MM.1S (cell line): ENCODE results near the gene DVL1.

Experiments
- DNase-seq: peaks from one replicate; pipeline ENCODE4 v3.0.0-alpha.2; 2015
- H2AFZ ChIP-seq: fragments of 300-600 bp; sonication (generic); 2 replicates; pipeline ENCODE4 v1.6.0; 2016; ENCODE audit warnings: antibody characterized with exemption, low read length
- H3F3A ChIP-seq: fragments of 300-600 bp; sonication (generic); 2 replicates; pipeline ENCODE4 v1.6.1; 2016; ENCODE audit warnings: mild to moderate bottlenecking, antibody characterized with exemption, low read length, moderate library complexity, mixed read lengths; ENCODE audit not compliant: insufficient read depth
- H3K27ac ChIP-seq: fragments of 300-600 bp; sonication (generic); 2 replicates; pipeline ENCODE4 v1.5.1; 2016; ENCODE audit warnings: mild to moderate bottlenecking, low read length
- H3K27me3 ChIP-seq: fragments of 300-600 bp; sonication (generic); replicated peaks from 2 replicates; pipeline ENCODE4 v1.6.0; 2016; ENCODE audit warnings: low read length; ENCODE audit not compliant: insufficient read depth
- H3K36me3 ChIP-seq: fragments of 300-600 bp; sonication (generic); replicated peaks from 2 replicates; pipeline ENCODE4 v1.6.1; 2016; ENCODE audit warnings: mild to moderate bottlenecking, low read length, mixed read lengths; ENCODE audit not compliant: insufficient read depth
- H3K4me1 ChIP-seq: fragments of 300-600 bp; sonication (generic); 2 replicates; pipeline ENCODE4 v1.6.1; 2016; ENCODE audit warnings: low read length, mixed read lengths
- H3K4me2 ChIP-seq: fragments of 300-600 bp; sonication (generic); 2 replicates; pipeline ENCODE4 v1.6.0; 2016; ENCODE audit warnings: low read depth, low read length
- H3K4me3 ChIP-seq: fragments of 300-600 bp; sonication (generic); 2 replicates; pipeline ENCODE4 v1.5.1; 2016; ENCODE audit warnings: low read length, mixed read lengths
- H3K79me2 ChIP-seq: fragments of 300-600 bp; sonication (generic); 2 replicates; pipeline ENCODE4 v1.6.1; 2016; ENCODE audit warnings: mixed run types, low read length, mixed read lengths
- H3K9ac ChIP-seq: fragments of 300-600 bp; sonication (generic); 2 replicates; pipeline ENCODE4 v1.6.1; 2016; ENCODE audit warnings: low read length, mixed read lengths
- H3K9me2 ChIP-seq: fragments of 300-600 bp; sonication (generic); replicated peaks from 2 replicates; pipeline ENCODE4 v1.6.1; 2016; ENCODE audit warnings: mild to moderate bottlenecking, low read length, mixed read lengths; ENCODE audit not compliant: insufficient read depth
- H3K9me3 ChIP-seq: fragments of 300-600 bp; sonication (generic); replicated peaks from 2 replicates; pipeline ENCODE4 v1.6.1; 2016; ENCODE audit warnings: mild to moderate bottlenecking, low read length, mixed read lengths; ENCODE audit not compliant: insufficient read depth
- H4K20me1 ChIP-seq: fragments of 300-600 bp; sonication (generic); 2 replicates; pipeline ENCODE4 v1.6.1; 2016; ENCODE audit warnings: mild to moderate bottlenecking, low read length, moderate library complexity, mixed read lengths; ENCODE audit not compliant: insufficient read depth
- CTCF ChIP-seq: fragments of 300-600 bp; sonication (generic); IDR thresholded peaks from 2 replicates; pipeline ENCODE4 v1.5.1; 2016; ENCODE audit warnings: antibody characterized with exemption, low read length, mixed read lengths
- EZH2 ChIP-seq: fragments of 300-600 bp; sonication (generic); optimal IDR thresholded peaks from 2 replicates; pipeline ENCODE3; 2017; ENCODE audit warnings: low read depth, mild to moderate bottlenecking, antibody characterized with exemption, low read length, mixed read lengths
- EZH2phosphoT487 ChIP-seq: fragments of 300-600 bp; sonication (generic); IDR thresholded peaks from 2 replicates; pipeline ENCODE4 v1.6.1; 2018; ENCODE audit warnings: antibody characterized with exemption, low read length

Gene DVL1

GRCh38 chr1:1365875-1366698 lies 16.9 kb upstream of the DVL1 start:
- no peak for TF ChIP-seq EZH2phosphoT487
- TF ChIP-seq EZH2 = no peak
- TF ChIP-seq CTCF = no peak
- no peak overlapping the region for H3K9ac ChIP-seq
- no peaks in the 10 kb centered on the region for H3K4me1 ChIP-seq
- H3K27me3 ChIP-seq = peaks cover 13% of the 10 kb centered on the region
- H3K9me2 ChIP-seq = no peaks in the 10 kb centered on the region
- H3K79me2 ChIP-seq = no peaks in the 10 kb centered on the region
- no peaks in the 10 kb centered on the region for H3K36me3 ChIP-seq
- H4K20me1 ChIP-seq = no peaks in the 10 kb centered on the region
- H3K4me3 ChIP-seq = no peak overlapping the region
- H3K9me3 ChIP-seq = no peaks in the 10 kb centered on the region
- no peak for DNase-seq
- no peak overlapping the region for H3K27ac ChIP-seq
- no peaks in the 10 kb centered on the region for H3F3A ChIP-seq
- H3K4me2 ChIP-seq = no peak overlapping the region
- H2AFZ ChIP-seq = no peak overlapping the region

- peaks cover 29% of the 10 kb centered on the region for H3K27me3 ChIP-seq
- no peaks in the 10 kb centered on the region for H3K4me1 ChIP-seq
- no peak overlapping the region for H2AFZ ChIP-seq
- no peak for TF ChIP-seq EZH2
- TF ChIP-seq EZH2phosphoT487 = no peak
- no peak for TF ChIP-seq CTCF
- H3K9me2 ChIP-seq = no peaks in the 10 kb centered on the region
- H4K20me1 ChIP-seq = no peaks in the 10 kb centered on the region
- no peaks in the 10 kb centered on the region for H3K36me3 ChIP-seq
- H3F3A ChIP-seq = no peaks in the 10 kb centered on the region
- H3K4me2 ChIP-seq = no peak overlapping the region
- DNase-seq = no peak
- H3K27ac ChIP-seq = no peak overlapping the region
- H3K79me2 ChIP-seq = no peaks in the 10 kb centered on the region
- no peak overlapping the region for H3K4me3 ChIP-seq
- H3K9ac ChIP-seq = no peak overlapping the region
- H3K9me3 ChIP-seq = no peaks in the 10 kb centered on the region
Measured at GRCh38 chr1:1364266-1364665, 15.0 kb upstream of the DVL1 start.

GRCh38 chr1:1361982-1362423 lies 12.8 kb upstream of the DVL1 start:
- Histone ChIP-seq H3K27ac (no peak overlapping the region), H3K79me2 (no peaks in the 10 kb centered on the region), H3K4me3 (no peak overlapping the region), H3K4me2 (no peak overlapping the region), H3K4me1 (no peaks in the 10 kb centered on the region), H3K36me3 (no peaks in the 10 kb centered on the region), H3K9me3 (no peaks in the 10 kb centered on the region), H2AFZ (no peak overlapping the region), H3F3A (no peaks in the 10 kb centered on the region), H4K20me1 (no peaks in the 10 kb centered on the region), H3K9me2 (no peaks in the 10 kb centered on the region), H3K27me3 (peaks cover 46% of the 10 kb centered on the region), H3K9ac (no peak overlapping the region)
- TF ChIP-seq CTCF = no peak
- no peak for TF ChIP-seq EZH2
- TF ChIP-seq EZH2phosphoT487 = no peak
- DNase-seq = no peak
